ENCODE results near the gene GNG3. TPM values are rescaled to one million over a fixed set of nuclear protein-coding genes. Genes with fewer than 3 reads are reported as not detected.
"Not testable (repeated sequence)": the region's sequence is repeated elsewhere in the genome, so short reads cannot be mapped to it uniquely, and the experiment has no call there.

GNG3 gene
- total RNA-seq, 1 donor from 2014 or later = not detected

- no peak for DNase-seq (ENCODE audit: low spot score in 2 of 2)
- intact Hi-C loops (cut with DNase I) = no loop called here
- Histone ChIP-seq H3K36me3 (peaks cover 21 to 27% of the 10 kb centered on the region in 2 donors), H3K27ac (no peak overlapping the region), H3K27me3 (no peaks in the 10 kb centered on the region), H3K4me3 (peak overlapping the region in 1 of 2 donors; percentile 78), H3K4me1 (peaks cover 14 to 15% of the 10 kb centered on the region in 2 donors), H3K9me3 (no peaks in the 10 kb centered on the region)
- no peak for TF ChIP-seq CTCF (IDR thresholded peaks at IDR 0.05)
These were observed 34.3 kb upstream of the GNG3 start for GRCh38 chr11:62673196-62673525.

- H3K9me3 ChIP-seq; H3K27ac ChIP-seq; DNase-seq (ENCODE audit: low spot score in 2 of 2); H3K27me3 ChIP-seq; H3K4me3 ChIP-seq: not testable (repeated sequence)
- peaks cover 17 to 19% of the 10 kb centered on the region in 2 donors for H3K4me1 ChIP-seq
- H3K36me3 ChIP-seq = peaks cover 21 to 27% of the 10 kb centered on the region in 2 donors
- intact Hi-C loops (cut with DNase I) = loop anchor here (5.0 kb wide), 1 partner anchor 73 kb away; the partner anchor contains the start of gene MTA2
These were observed 32.1 kb upstream of the GNG3 start for GRCh38 chr11:62675415-62675814.

GRCh38 chr11:62676698-62677097, 30.8 kb upstream of the GNG3 start:
- Histone ChIP-seq H3K27ac (no peak overlapping the region), H3K36me3 (peaks cover 21 to 27% of the 10 kb centered on the region in 2 donors), H3K4me1 (peaks cover 12 to 16% of the 10 kb centered on the region in 2 donors), H3K4me3 (no peak overlapping the region), H3K27me3 (no peaks in the 10 kb centered on the region), H3K9me3 (no peaks in the 10 kb centered on the region)
- intact Hi-C loops (cut with DNase I) = loop anchor here (5.0 kb wide), 1 partner anchor 74 kb away; the partner anchor contains the start of gene MTA2
- TF ChIP-seq CTCF (IDR thresholded peaks at IDR 0.05) = no peak
- no peak for DNase-seq (ENCODE audit: low spot score in 2 of 2)

GRCh38 chr11:62677156-62677555, 30.3 kb upstream of the GNG3 start:
- peaks cover 12 to 16% of the 10 kb centered on the region in 2 donors for H3K4me1 ChIP-seq
- no peaks in the 10 kb centered on the region for H3K9me3 ChIP-seq
- no peak overlapping the region for H3K27ac ChIP-seq
- TF ChIP-seq CTCF (IDR thresholded peaks at IDR 0.05) = no peak
- no peak for DNase-seq (ENCODE audit: low spot score in 2 of 2)
- no peaks in the 10 kb centered on the region for H3K27me3 ChIP-seq
- peaks cover 21 to 27% of the 10 kb centered on the region in 2 donors for H3K36me3 ChIP-seq
- intact Hi-C loops (cut with DNase I) = loop anchor here (5.0 kb wide), 1 partner anchor 75 kb away; the partner anchor contains the start of gene MTA2
- no peak overlapping the region for H3K4me3 ChIP-seq

- Histone ChIP-seq H3K9me3 (no peaks in the 10 kb centered on the region), H3K4me1 (peaks cover 9 to 14% of the 10 kb centered on the region in 2 donors), H3K27me3 (no peaks in the 10 kb centered on the region), H3K36me3 (peaks cover 21 to 27% of the 10 kb centered on the region in 2 donors), H3K27ac (peak overlapping the region in 1 of 2 donors; percentile 96), H3K4me3 (peak overlapping the region; percentile 78 to 100)
- DNase-seq (ENCODE audit: low spot score in 2 of 2) = no peak
- intact Hi-C loops (cut with DNase I) = loop anchor here (2.0 to 5.0 kb wide), 2 partner anchors 25 to 75 kb away; partner anchors contain the start of genes INTS5 and MTA2
- TF ChIP-seq CTCF (IDR thresholded peaks at IDR 0.05) = no peak
These were observed 29.8 kb upstream of the GNG3 start for GRCh38 chr11:62677714-62678113.

- peaks cover 7 to 11% of the 10 kb centered on the region in 2 donors for H3K4me1 ChIP-seq
These were observed 29.1 kb upstream of the GNG3 start for GRCh38 chr11:62678433-62678769.

More at GRCh38 chr11:62678433-62678769, 29.1 kb upstream of the GNG3 start:
- H3K27me3 ChIP-seq = no peaks in the 10 kb centered on the region
- H3K9me3 ChIP-seq = no peaks in the 10 kb centered on the region
- peak overlapping the region; percentile 96 for H3K27ac ChIP-seq
- intact Hi-C loops (cut with DNase I) = loop anchor here (2.0 to 5.0 kb wide), 2 partner anchors 26 to 76 kb away; partner anchors contain the start of genes INTS5 and MTA2
- H3K4me3 ChIP-seq = peak overlapping the region; percentile 78 to 100
- DNase-seq (ENCODE audit: low spot score in 2 of 2) = no peak
- no peak for TF ChIP-seq CTCF (IDR thresholded peaks at IDR 0.05)
- peaks cover 21 to 27% of the 10 kb centered on the region in 2 donors for H3K36me3 ChIP-seq
